HCT116 (cell line): Measurements from ENCODE around the gene OOSP1. TPM values are rescaled to one million over a fixed set of nuclear protein-coding genes. Genes with fewer than 3 reads are reported as not detected.

Experiments
- ATAC-seq: fragments of 200-7000 bp; cut with Tn5 transposase; 2 replicates; pipeline ENCODE4 v1.9.1; 2020; ENCODE audit warnings: mild to moderate bottlenecking, moderate library complexity
- BruUV-seq: library from RNA; stranded (reverse); fragments of 400-500 nt; replicated peaks from 2 replicates; lab custom pipeline; 2021; lab: Mats Ljungman, UMichigan
- CTCF ChIA-PET: fragments of 300-600 bp; sonication (Branson Sonifier 250); formaldehyde crosslinking; loops from one replicate; lab custom pipeline; 2021; ENCODE audit warnings: antibody characterized with exemption; lab: Charles Lee
- POLR2A ChIA-PET: fragments of 300-600, 350-600 bp; sonication (Branson Sonifier 250); formaldehyde crosslinking; loops from one replicate; lab custom pipeline; 2021; ENCODE audit warnings: antibody characterized with exemption; lab: Charles Lee
- RAD21 ChIA-PET, 2 experiments: fragments of 300-600 bp; sonication (Branson Sonifier 250); formaldehyde crosslinking; loops; one replicate each; lab custom pipeline; 2023; ENCODE audit warnings: low total read pairs in 2 of 2; ENCODE audit not compliant: uncharacterized antibody in 2 of 2, unreplicated experiment in 2 of 2, low non-redundant PET in 1 of 2; lab: Charles Lee
- DNase-seq: peaks from one replicate; pipeline ENCODE4 v3.0.0-alpha.2; 2010; ENCODE audit warnings: low read depth, low spot score
- H2AFZ ChIP-seq: fragments of 200-600 bp; shearing (Covaris generic), sonication (generic); 2 replicates; pipeline ENCODE4 v1.6.1; 2017; ENCODE audit warnings: low read depth, mixed run types, mixed read lengths, antibody characterized with exemption, low read length; ENCODE audit not compliant: poor library complexity, severe bottlenecking
- H3K27ac ChIP-seq: 2 replicates; pipeline ENCODE4 v1.5.1; 2012; ENCODE audit warnings: low read depth, low read length
- H3K27me3 ChIP-seq: fragments of 200-600 bp; sonication (generic); 2 replicates; pipeline ENCODE4 v1.6.1; 2016; ENCODE audit warnings: mixed run types, low read length, mixed read lengths; ENCODE audit not compliant: insufficient read depth
- H3K36me3 ChIP-seq, 2 experiments: fragments of 200-500 bp in 1 of 2; fragments of 200-600 bp in 1 of 2; sonication (Bioruptor generic) in 1 of 2; sonication (generic) in 1 of 2; 2 replicates each; pipeline versions ENCODE4 v1.5.1 to v1.6.1; 2014 to 2016; ENCODE audit warnings: low read length in 2 of 2, inconsistent platforms in 1 of 2, mixed read lengths in 1 of 2, mixed run types in 1 of 2; ENCODE audit not compliant: insufficient read depth in 2 of 2, control insufficient read depth in 1 of 2
- H3K4me1 ChIP-seq, 2 experiments: fragments of 200-600 bp in 1 of 2; sonication (generic) in 1 of 2; 2 replicates each; pipeline versions ENCODE4 v1.5.1 to v1.6.1; 2012 to 2017; ENCODE audit warnings: low read length in 2 of 2, inconsistent platforms in 1 of 2, mild to moderate bottlenecking in 1 of 2, mixed read lengths in 1 of 2, mixed run types in 1 of 2, moderate library complexity in 1 of 2; ENCODE audit not compliant: insufficient read depth in 2 of 2, control insufficient read depth in 1 of 2
- H3K4me2 ChIP-seq: fragments of 200-600 bp; sonication (generic); 2 replicates; pipeline ENCODE4 v1.6.1; 2017; ENCODE audit warnings: mixed run types, low read length, mixed read lengths
- H3K4me3 ChIP-seq, 2 experiments: fragments of 200-600 bp in 1 of 2; sonication (generic) in 1 of 2; replicated peaks in 1 of 2; 2 replicates each; pipeline ENCODE4 v1.5.1; 2011 to 2016; ENCODE audit warnings: low read length in 2 of 2, control low read depth in 1 of 2, low read depth in 1 of 2, mild to moderate bottlenecking in 1 of 2, mixed read lengths in 1 of 2, mixed run types in 1 of 2
- H3K79me2 ChIP-seq: fragments of 200-600 bp; sonication (generic); 2 replicates; pipeline ENCODE4 v1.6.1; 2017; ENCODE audit warnings: mild to moderate bottlenecking, mixed run types, low read length, moderate library complexity, mixed read lengths; ENCODE audit not compliant: insufficient read depth
- H3K9ac ChIP-seq: fragments of 200-600 bp; sonication (generic); 2 replicates; pipeline ENCODE4 v1.6.1; 2016; ENCODE audit warnings: low read length, mixed read lengths
- H3K9me2 ChIP-seq: fragments of 200-600 bp; sonication (generic), shearing (Covaris generic); 2 replicates; pipeline ENCODE4 v1.6.1; 2017; ENCODE audit warnings: mixed run types, mild to moderate bottlenecking, moderate library complexity; ENCODE audit not compliant: insufficient read depth
- H3K9me3 ChIP-seq, 2 experiments: fragments of 200-500 bp in 1 of 2; fragments of 200-600 bp in 1 of 2; sonication (Bioruptor generic) in 1 of 2; sonication (generic) in 1 of 2; 2 replicates each; pipeline ENCODE4 v1.6.1; 2014 to 2017; ENCODE audit warnings: low read length in 2 of 2, mixed read lengths in 2 of 2, inconsistent platforms in 1 of 2, low read depth in 1 of 2, mild to moderate bottlenecking in 1 of 2, mixed run types in 1 of 2, moderate library complexity in 1 of 2; ENCODE audit not compliant: control insufficient read depth in 1 of 2, insufficient read depth in 1 of 2
- H4K20me1 ChIP-seq: fragments of 200-600 bp; sonication (generic), shearing (Covaris generic); 2 replicates; pipeline ENCODE4 v1.6.1; 2017; ENCODE audit warnings: mixed run types, mild to moderate bottlenecking, moderate library complexity; ENCODE audit not compliant: insufficient read depth
- CTCF ChIP-seq, 3 experiments: fragments of 200-600 bp in 1 of 3; sonication (generic) in 1 of 3; IDR thresholded peaks in 2 of 3; conservative IDR thresholded peaks in 1 of 3; 2 replicates each; pipeline ENCODE4 v1.5.1; 2012 to 2017; ENCODE audit warnings: low read depth in 2 of 3, low read length in 2 of 3, antibody characterized with exemption in 1 of 3, borderline replicate concordance in 1 of 3, control low read depth in 1 of 3, mild to moderate bottlenecking in 1 of 3, mixed read lengths in 1 of 3, mixed run types in 1 of 3, moderate library complexity in 1 of 3; ENCODE audit not compliant: insufficient read depth in 1 of 3
- ELF1 ChIP-seq: IDR thresholded peaks from 2 replicates; pipeline ENCODE4 v1.6.1; 2012; ENCODE audit warnings: low read depth, borderline replicate concordance
- JUND ChIP-seq: IDR thresholded peaks from 2 replicates; pipeline ENCODE4 v1.6.1; 2012
- MAX ChIP-seq: IDR thresholded peaks from 2 replicates; pipeline ENCODE4 v1.6.1; 2012
- POLR2A ChIP-seq: IDR thresholded peaks from 2 replicates; pipeline ENCODE4 v1.7.0; 2011; ENCODE audit warnings: borderline replicate concordance; ENCODE audit not compliant: insufficient read depth, insufficient read length; ENCODE audit errors: extremely low read depth
- RAD21 ChIP-seq: IDR thresholded peaks from 2 replicates; pipeline ENCODE4 v1.6.1; 2012; ENCODE audit warnings: low read depth, mild to moderate bottlenecking
- SP1 ChIP-seq: IDR thresholded peaks from 2 replicates; pipeline ENCODE4 v1.6.1; 2012; ENCODE audit warnings: low read depth
- SRF ChIP-seq: IDR thresholded peaks from 2 replicates; pipeline ENCODE4 v1.6.1; 2012; ENCODE audit warnings: low read depth
- TCF7L2 ChIP-seq: IDR thresholded peaks from 2 replicates; pipeline ENCODE4 v1.7.0; 2011; ENCODE audit warnings: borderline replicate concordance, inconsistent platforms; ENCODE audit not compliant: insufficient read depth, insufficient read length; ENCODE audit errors: extremely low read depth
- YY1 ChIP-seq: IDR thresholded peaks from 2 replicates; pipeline ENCODE4 v1.6.1; 2011; ENCODE audit warnings: low read length, low read depth, moderate library complexity, mild to moderate bottlenecking; ENCODE audit not compliant: insufficient replicate concordance; ENCODE audit errors: extremely low read depth
- ZFX ChIP-seq: fragments of 450-650 bp; IDR thresholded peaks from 2 replicates; pipeline ENCODE4 v1.6.1; 2017
- intact Hi-C: fragments of 100-400 bp; cut with micrococcal nuclease; formaldehyde crosslinking; loops from 2 replicates; pipeline ENCODE4 v1.10.0; 2022
- total RNA-seq: library from RNA; stranded (reverse); gene quantifications from one replicate; pipeline ENCODE4 v1.2.1, GENCODE V29; 2021; ENCODE audit not compliant: unreplicated experiment

OOSP1 gene
- total RNA-seq, 1 experiment from 2014 or later = not detected

GRCh38 chr11:59990421-59990820 is 52.2 kb downstream of the OOSP1 start:
- RAD21 ChIA-PET = no interaction called here
- no peak overlapping the region for H3K4me3 ChIP-seq
- no peaks in the 10 kb centered on the region for H4K20me1 ChIP-seq
- DNase-seq (no peak), ATAC-seq (no peak)
- no peak for TF ChIP-seq YY1
- no peak for TF ChIP-seq CTCF (IDR thresholded peaks at IDR 0.05 in 2 of 3, conservative IDR thresholded peaks at IDR 0.05 in 1 of 3; ENCODE audit: borderline replicate concordance in 1 of 3, insufficient read depth in 1 of 3, low read depth in 2 of 3, low read length in 2 of 3)
- no peak for TF ChIP-seq ZFX
- no peak for TF ChIP-seq POLR2A
- TF ChIP-seq MAX = no peak
- no peak for TF ChIP-seq RAD21
- TF ChIP-seq SRF = no peak
- TF ChIP-seq JUND = no peak
- TF ChIP-seq TCF7L2 = no peak
- no peak for TF ChIP-seq SP1
- TF ChIP-seq ELF1 = no peak
- intact Hi-C loops = no loop called here
- no peak overlapping the region for H2AFZ ChIP-seq
- no peak overlapping the region for H3K4me2 ChIP-seq
- no peaks in the 10 kb centered on the region for H3K36me3 ChIP-seq
- H3K9ac ChIP-seq = no peak overlapping the region
- H3K9me2 ChIP-seq = no peaks in the 10 kb centered on the region
- H3K4me1 ChIP-seq = no peaks in the 10 kb centered on the region
- no TSS peak for BruUV-seq
- no peaks in the 10 kb centered on the region for H3K79me2 ChIP-seq
- CTCF ChIA-PET = no interaction called here
- no peaks in the 10 kb centered on the region for H3K9me3 ChIP-seq
- POLR2A ChIA-PET = no interaction called here
- H3K27me3 ChIP-seq = no peaks in the 10 kb centered on the region
- H3K27ac ChIP-seq = no peak overlapping the region
